Adipose tissue (tissue), 3 donors: Measurements from ENCODE around the gene R3HCC1L. TPM values are rescaled to one million over a fixed set of nuclear protein-coding genes. Genes with fewer than 3 reads are reported as not detected.

ENCODE experiments used
- H3K27ac ChIP-seq: one replicate; pipeline ENCODE4 v1.5.1; 2013; ENCODE audit warnings: low read depth, low read length
- WGBS, 3 donors: extraction: QIAGEN DNeasy Blood & Tissue Kit; methylation state at CpG; one replicate each; pipeline ENCODE4 v1.1.7; 2013; 5-methylcytosine and 5-hydroxymethylcytosine counted together
- polyA plus RNA-seq, 3 donors: library from polyadenylated mRNA; stranded (reverse); fragments of 200-250 nt; gene quantifications; one replicate each; pipeline ENCODE4 v1.2.3, GENCODE V29; 2013
- donor health status: healthy with polysubstance abuse.
- donor health status: Bipolar disorder and iron deficiency.
- donor health status: healthy.

R3HCC1L gene
- polyA plus RNA-seq, 3 donors, result 4.6 to 9.2 (median 5.1) TPM

- no peak overlapping the region for H3K27ac ChIP-seq
- 91 to 92% (median 92%) methylated on average over 4 of the region's 4 CpGs for WGBS, 3 donors
These were observed 113.6 kb downstream of the R3HCC1L start for GRCh38 chr10:98248018-98248417.

GRCh38 chr10:98249134-98249533, 114.7 kb downstream of the R3HCC1L start:
- 84 to 91% (median 88%) methylated on average over 3 of the region's 3 CpGs for WGBS, 3 donors
- no peak overlapping the region for H3K27ac ChIP-seq

GRCh38 chr10:98251399-98251798, 116.9 kb downstream of the R3HCC1L start:
- 73 to 80% (median 77%) methylated on average over 8 of the region's 8 CpGs for WGBS, 3 donors
- no peak overlapping the region for H3K27ac ChIP-seq

- no peak overlapping the region for H3K27ac ChIP-seq
- WGBS, 3 donors, result 91 to 92% (median 92%) methylated on average over 7 of the region's 7 CpGs
These were observed 118.0 kb downstream of the R3HCC1L start for GRCh38 chr10:98252464-98252863.

- no peak overlapping the region for H3K27ac ChIP-seq
- 89 to 95% (median 90%) methylated on average over 17 of the region's 17 CpGs for WGBS, 3 donors
These were observed 119.0 kb downstream of the R3HCC1L start for GRCh38 chr10:98253499-98253898.

- H3K27ac ChIP-seq, result no peak overlapping the region
- WGBS, 3 donors, result 76 to 80% (median 77%) methylated on average over 10 of the region's 10 CpGs
These were observed 119.9 kb downstream of the R3HCC1L start for GRCh38 chr10:98254234-98254974.

- H3K27ac ChIP-seq, result no peak overlapping the region
- WGBS, 3 donors, result 86 to 88% (median 88%) methylated on average over 17 of the region's 17 CpGs
These were observed 120.9 kb downstream of the R3HCC1L start for GRCh38 chr10:98255146-98255877.

- 94 to 96% (median 94%) methylated on average over 11 of the region's 11 CpGs for WGBS, 3 donors
- H3K27ac ChIP-seq, result no peak overlapping the region
These were observed 122.2 kb downstream of the R3HCC1L start for GRCh38 chr10:98256692-98257091.

GRCh38 chr10:98257198-98257597, 122.7 kb downstream of the R3HCC1L start:
- no peak overlapping the region for H3K27ac ChIP-seq
- WGBS, 3 donors, result 90 to 94% (median 94%) methylated on average over 12 of the region's 12 CpGs

GRCh38 chr10:98257961-98258360, 123.5 kb downstream of the R3HCC1L start:
- 91 to 94% (median 93%) methylated on average over 16 of the region's 16 CpGs for WGBS, 3 donors
- H3K27ac ChIP-seq, result no peak overlapping the region

- H3K27ac ChIP-seq, result no peak overlapping the region
- WGBS, 3 donors, result 85 to 89% (median 86%) methylated on average over 13 of the region's 13 CpGs
These were observed 124.4 kb downstream of the R3HCC1L start for GRCh38 chr10:98258683-98259454.

- 58 to 68% (median 67%) methylated on average over 14 of the region's 14 CpGs for WGBS, 3 donors
- no peak overlapping the region for H3K27ac ChIP-seq
These were observed 125.3 kb downstream of the R3HCC1L start for GRCh38 chr10:98259606-98260315.

GRCh38 chr10:98260350-98260749, 125.9 kb downstream of the R3HCC1L start:
- WGBS, 3 donors, result 29 to 56% (median 53%) methylated on average over 9 of the region's 9 CpGs

GRCh38 chr10:98260752-98261151, 126.3 kb downstream of the R3HCC1L start:
- 87 to 94% (median 88%) methylated on average over 14 of the region's 14 CpGs for WGBS, 3 donors
- no peak overlapping the region for H3K27ac ChIP-seq

More at GRCh38 chr10:98260350-98260749, 125.9 kb downstream of the R3HCC1L start:
- no peak overlapping the region for H3K27ac ChIP-seq

GRCh38 chr10:98261436-98262277, 127.2 kb downstream of the R3HCC1L start:
- WGBS, 3 donors, result 84 to 89% (median 86%) methylated on average over 15 of the region's 15 CpGs
- H3K27ac ChIP-seq, result no peak overlapping the region

- H3K27ac ChIP-seq, result no peak overlapping the region
These were observed 128.1 kb downstream of the R3HCC1L start for GRCh38 chr10:98262571-98262970.

GRCh38 chr10:98263088-98263487, 128.6 kb downstream of the R3HCC1L start:
- H3K27ac ChIP-seq, result no peak overlapping the region

More at GRCh38 chr10:98262571-98262970, 128.1 kb downstream of the R3HCC1L start:
- 53 to 67% (median 58%) methylated on average over 7 of the region's 7 CpGs for WGBS, 3 donors

More at GRCh38 chr10:98263088-98263487, 128.6 kb downstream of the R3HCC1L start:
- WGBS, 3 donors, result 94 to 97% (median 97%) methylated on average over 7 of the region's 7 CpGs
